ENCODE results near the gene UVSSA.

DNA sequence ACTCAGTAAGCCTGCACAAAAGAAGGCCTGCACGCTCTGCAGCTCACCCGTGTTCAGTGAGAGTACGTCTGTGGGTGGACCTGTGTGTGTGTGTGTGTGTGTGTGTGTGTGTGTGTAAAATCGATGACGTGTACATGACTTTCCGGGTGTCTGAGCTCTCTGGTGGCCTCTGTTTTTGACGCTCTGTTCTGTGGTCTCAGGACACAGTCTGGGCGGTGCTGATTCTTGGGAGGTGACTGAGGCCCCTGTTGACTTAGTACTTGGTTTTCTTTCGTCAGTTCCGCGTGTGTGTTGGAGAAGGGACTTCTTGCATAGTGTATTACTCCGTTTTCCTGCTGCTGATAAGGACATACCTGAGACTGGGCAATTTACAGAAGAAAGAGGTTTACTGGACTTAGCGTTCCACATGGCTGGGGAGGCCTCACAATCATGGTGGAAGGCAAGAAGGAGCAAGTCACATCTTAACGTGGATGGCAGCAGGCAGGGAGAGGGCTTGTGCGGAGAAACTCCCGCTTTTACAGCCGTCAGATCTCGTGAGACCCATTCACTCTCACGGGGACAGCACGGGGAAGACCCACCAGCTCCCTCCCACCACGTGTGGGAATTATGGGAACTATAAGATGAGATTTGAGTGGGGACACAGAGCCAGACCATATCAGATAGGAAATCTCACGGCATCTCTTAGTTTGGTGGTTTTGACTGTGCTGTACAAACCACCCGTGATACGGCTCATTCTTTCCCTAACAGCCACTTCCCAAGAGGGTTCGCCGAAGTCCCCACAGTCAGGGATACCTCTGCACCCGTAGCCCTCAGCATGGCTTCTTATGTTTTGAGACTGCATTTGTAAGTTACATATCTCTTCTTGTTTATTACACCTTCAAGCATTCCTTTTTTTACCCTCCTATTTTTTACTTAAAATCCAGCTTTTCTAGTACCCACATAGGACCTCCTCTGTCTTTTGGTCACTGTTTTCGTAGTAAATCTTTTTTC is 24.5 kb downstream of the UVSSA start:
- TF ChIP-seq, protein P1, sequence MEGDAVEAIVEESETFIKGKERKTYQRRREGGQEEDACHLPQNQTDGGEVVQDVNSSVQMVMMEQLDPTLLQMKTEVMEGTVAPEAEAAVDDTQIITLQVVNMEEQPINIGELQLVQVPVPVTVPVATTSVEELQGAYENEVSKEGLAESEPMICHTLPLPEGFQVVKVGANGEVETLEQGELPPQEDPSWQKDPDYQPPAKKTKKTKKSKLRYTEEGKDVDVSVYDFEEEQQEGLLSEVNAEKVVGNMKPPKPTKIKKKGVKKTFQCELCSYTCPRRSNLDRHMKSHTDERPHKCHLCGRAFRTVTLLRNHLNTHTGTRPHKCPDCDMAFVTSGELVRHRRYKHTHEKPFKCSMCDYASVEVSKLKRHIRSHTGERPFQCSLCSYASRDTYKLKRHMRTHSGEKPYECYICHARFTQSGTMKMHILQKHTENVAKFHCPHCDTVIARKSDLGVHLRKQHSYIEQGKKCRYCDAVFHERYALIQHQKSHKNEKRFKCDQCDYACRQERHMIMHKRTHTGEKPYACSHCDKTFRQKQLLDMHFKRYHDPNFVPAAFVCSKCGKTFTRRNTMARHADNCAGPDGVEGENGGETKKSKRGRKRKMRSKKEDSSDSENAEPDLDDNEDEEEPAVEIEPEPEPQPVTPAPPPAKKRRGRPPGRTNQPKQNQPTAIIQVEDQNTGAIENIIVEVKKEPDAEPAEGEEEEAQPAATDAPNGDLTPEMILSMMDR (IDR thresholded peaks at IDR 0.05) = no peak
- no peak for TF ChIP-seq POLR2A (IDR thresholded peaks at IDR 0.05)

Measured in vagina (tissue), 2 donors.